GM13977 (cell line): ENCODE results near the gene FAM78B.

Experiments
- DNase-seq: peaks from one replicate; pipeline ENCODE4 v3.0.0; 2012; ENCODE audit warnings: low spot score
- in situ Hi-C: fragments of 300-500 bp; cut with MboI; formaldehyde crosslinking; loops from one replicate; pipeline ENCODE4 v1.12.0; 2022; ENCODE audit warnings: low sequenced_read_pairs, low pct_unique_long_range_greater_than_20kb, mixed read lengths, inconsistent platforms; ENCODE audit not compliant: unreplicated experiment
- TF ChIP-seq, protein P1 (sequence below): IDR thresholded peaks from 2 replicates; pipeline ENCODE4 v1.5.1; 2012; ENCODE audit warnings: mild to moderate bottlenecking, control low read depth; ENCODE audit not compliant: insufficient read depth; ENCODE audit errors: extremely low read depth, missing control alignments

Gene FAM78B, protein sequence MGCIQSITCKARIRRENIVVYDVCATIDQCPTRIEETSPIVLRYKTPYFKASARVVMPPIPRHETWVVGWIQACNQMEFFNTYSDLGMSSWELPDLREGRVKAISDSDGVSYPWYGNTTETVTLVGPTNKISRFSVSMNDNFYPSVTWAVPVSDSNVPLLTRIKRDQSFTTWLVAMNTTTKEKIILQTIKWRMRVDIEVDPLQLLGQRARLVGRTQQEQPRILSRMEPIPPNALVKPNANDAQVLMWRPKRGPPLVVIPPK

DNA sequence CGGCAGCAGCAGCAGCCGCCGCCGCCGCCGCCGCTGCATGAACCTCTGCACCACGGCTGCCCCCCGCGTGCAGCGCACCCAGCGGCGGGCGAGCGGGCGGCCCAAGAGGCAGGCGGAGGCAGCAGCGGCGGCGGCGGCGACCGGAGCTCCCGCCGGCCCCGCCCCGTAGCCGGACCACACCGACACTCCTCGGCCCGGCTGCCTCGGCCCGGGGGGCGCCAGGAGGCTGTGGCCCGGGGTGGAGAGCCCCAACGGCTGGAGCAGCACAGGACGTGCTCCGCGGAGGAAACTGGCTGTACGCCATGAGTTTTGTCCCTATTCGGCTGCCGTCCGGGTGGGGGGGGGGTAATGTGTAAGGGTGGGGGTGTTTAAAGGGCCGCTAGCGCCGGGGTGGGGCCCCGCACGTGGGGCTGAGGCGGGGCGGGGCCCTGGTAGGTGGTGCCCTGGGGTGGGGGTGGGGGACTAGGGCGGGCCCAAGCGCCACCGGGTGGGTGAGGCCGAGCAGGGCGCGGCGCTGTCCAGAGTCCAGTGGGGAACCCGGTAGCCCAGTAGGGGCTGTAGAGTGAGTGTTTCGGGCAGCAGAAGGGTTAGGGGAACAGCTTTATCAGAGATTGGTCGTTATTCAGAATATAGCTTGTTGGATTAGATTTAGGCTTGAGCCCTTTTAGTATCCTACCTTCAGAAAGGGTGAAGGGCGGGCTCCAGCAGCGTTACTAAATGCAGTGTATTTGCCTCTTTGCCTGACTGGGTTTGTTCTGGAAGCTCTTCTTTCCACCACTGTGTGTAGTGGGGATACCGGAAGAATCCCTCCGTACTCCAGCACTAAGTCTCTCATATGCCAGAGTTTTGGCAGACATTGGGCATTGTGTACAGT lies at the start of gene FAM78B:
Gene FAM78B (minus strand): TSS at position 304 of the 874 bp plus-strand sequence. CDS start 753 bp downstream, outside the sequence.
- DNase-seq, result peak; percentile 90
- TF ChIP-seq, protein P1, sequence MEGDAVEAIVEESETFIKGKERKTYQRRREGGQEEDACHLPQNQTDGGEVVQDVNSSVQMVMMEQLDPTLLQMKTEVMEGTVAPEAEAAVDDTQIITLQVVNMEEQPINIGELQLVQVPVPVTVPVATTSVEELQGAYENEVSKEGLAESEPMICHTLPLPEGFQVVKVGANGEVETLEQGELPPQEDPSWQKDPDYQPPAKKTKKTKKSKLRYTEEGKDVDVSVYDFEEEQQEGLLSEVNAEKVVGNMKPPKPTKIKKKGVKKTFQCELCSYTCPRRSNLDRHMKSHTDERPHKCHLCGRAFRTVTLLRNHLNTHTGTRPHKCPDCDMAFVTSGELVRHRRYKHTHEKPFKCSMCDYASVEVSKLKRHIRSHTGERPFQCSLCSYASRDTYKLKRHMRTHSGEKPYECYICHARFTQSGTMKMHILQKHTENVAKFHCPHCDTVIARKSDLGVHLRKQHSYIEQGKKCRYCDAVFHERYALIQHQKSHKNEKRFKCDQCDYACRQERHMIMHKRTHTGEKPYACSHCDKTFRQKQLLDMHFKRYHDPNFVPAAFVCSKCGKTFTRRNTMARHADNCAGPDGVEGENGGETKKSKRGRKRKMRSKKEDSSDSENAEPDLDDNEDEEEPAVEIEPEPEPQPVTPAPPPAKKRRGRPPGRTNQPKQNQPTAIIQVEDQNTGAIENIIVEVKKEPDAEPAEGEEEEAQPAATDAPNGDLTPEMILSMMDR, result peak; percentile 27
- in situ Hi-C loops, result no loop called here

DNA sequence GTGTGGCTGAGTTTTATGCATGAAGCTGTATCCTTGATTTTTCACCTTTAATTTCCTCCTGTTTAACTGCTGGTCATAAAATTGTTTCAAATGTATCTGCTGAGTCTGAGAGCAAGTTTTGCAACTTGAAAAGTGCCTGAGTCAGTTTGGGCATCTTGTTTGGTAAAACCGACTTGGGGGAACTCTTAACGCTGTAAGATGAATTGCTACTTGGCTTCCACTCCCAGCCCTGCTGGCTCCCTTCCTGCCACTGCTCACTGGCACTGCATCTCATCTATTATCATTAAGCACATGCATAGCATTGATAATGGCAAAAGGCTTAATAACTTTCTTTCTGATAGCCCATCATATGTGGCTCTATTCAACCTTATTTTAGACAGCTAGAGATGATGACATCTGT lies 35.7 kb upstream of the FAM78B start:
- DNase-seq, result no peak
- in situ Hi-C loops, result no loop called here
- TF ChIP-seq, protein P1, result no peak

DNA sequence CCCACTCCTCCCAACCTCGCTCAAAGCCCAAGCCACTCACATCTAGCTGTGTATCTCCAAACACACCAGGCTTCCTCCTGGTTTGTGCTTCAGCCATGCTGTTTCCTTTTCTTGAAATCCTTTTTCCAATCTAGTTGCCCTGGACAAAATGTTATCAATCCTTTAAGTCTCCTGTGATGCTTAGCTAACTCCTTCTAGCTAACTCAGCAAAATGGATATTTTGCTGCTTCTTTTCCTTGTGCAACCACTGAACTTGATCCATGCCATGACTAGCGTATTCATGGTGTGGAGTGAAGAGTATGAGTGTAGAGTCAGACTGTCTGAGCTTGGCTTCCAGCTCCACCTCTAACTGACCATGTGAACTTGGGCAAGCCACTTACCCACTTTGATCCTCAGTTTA lies 33.9 kb upstream of the FAM78B start:
- DNase-seq, result no peak

DNA sequence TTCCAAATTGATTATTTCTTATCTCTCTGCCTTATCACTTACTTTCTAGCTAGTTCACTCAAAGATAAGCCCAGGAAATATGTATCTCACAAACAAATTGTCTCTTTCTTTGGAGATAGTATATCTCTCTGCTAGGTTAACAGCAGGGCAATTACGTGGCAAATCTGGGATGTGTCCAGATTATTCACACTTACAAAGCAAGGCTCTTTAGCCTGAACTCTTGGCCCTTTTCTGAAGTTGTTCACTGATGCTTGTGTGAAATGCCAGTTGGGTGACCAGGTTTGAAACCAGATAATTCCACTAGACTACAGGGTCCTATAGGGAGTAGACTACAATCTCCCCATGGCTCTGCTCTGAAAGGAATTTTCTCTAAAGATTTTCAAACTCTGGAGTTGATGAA lies 30.8 kb upstream of the FAM78B start:
- in situ Hi-C loops, result no loop called here
- DNase-seq, result no peak
- TF ChIP-seq, protein P1, result no peak

More for the DNA sequence above, 33.9 kb upstream of the FAM78B start:
- TF ChIP-seq, protein P1, result no peak
- in situ Hi-C loops, result no loop called here

DNA sequence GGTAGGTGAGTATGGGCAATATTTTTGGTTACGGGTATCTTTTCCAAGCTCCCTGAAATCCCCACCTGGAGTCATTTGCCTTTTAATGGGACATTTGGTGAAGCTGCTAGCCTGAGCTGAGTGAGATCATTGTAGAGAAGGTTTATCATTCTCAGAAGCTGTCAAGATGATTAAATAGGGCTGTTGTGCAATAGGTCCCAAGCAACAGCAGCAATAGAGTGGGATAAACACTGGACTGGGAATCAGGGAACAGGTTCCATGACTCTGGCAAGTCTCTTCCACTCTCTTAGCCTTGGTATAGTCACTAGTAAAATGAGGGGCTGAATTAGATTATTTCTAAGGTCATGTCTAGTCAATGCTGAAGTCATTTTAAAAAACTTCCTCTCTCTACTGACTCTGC lies 30.3 kb upstream of the FAM78B start:
- in situ Hi-C loops, result no loop called here
- no peak for DNase-seq

DNA sequence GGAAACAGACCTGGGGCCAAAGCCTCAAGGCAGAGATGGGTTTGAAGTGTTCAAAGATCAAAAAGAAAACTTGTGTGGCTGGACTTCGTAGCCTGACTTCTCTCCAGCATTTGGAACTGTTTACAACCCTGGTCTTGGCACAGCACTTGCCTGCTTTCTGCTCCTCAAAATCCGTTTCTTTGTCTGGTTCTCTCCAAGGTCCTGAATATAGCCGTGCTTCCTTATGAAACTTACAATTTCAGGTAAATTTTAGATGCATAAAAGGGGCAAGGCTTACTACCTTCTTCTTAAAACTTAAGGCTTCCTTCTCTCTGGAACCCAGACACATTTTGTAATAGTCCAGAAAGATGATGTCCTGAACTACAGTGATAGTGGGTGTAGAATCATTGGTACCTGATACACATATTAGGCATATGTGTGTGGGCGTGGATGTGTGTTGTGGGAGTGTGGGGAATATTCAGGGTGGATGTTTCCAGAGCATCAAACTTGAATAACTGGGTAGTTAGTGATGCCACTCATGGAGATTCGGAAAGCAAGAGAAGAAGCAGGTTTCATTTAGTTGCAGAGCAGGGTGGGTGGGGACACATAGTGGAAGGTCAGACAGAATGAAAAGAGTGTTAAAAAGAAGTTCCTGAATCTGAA lies 26.4 kb upstream of the FAM78B start:
- TF ChIP-seq, protein P1, result no peak
- no peak for DNase-seq
- in situ Hi-C loops, result no loop called here

More for the DNA sequence above, 30.3 kb upstream of the FAM78B start:
- TF ChIP-seq, protein P1, result no peak
